ENCODE results near the gene FGF8. TPM values are rescaled to one million over a fixed set of nuclear protein-coding genes. Genes with fewer than 3 reads are reported as not detected.

Gene FGF8
- total and polyA plus RNA-seq, 4 donors: 0.08 TPM; not detected in 3

- Histone ChIP-seq H3K36me3 (ENCODE audit: control insufficient read depth in 4 of 4, insufficient read depth in 4 of 4, low read length in 4 of 4) (no peaks in the 10 kb centered on the region), H3K9ac (ENCODE audit: insufficient read depth in 1 of 2, low read length in 2 of 2) (no peak overlapping the region), H3K27ac (ENCODE audit: low read depth in 1 of 2, low read length in 1 of 2) (no peak overlapping the region), H3K27me3 (ENCODE audit: control insufficient read depth in 3 of 3, insufficient read depth in 3 of 3, low read length in 2 of 3) (peaks cover 0 to 83% (median 69%) of the 10 kb centered on the region in 3 donors), H3K9me3 (ENCODE audit: control insufficient read depth in 4 of 4, insufficient read depth in 3 of 4, low read length in 3 of 4) (peaks cover 0 to 6% (median 0%) of the 10 kb centered on the region in 4 donors), H3K4me3 (no peak overlapping the region), H3K4me1 (ENCODE audit: control insufficient read depth in 5 of 5, insufficient read depth in 5 of 5, low read length in 5 of 5) (peaks cover 0 to 18% (median 14%) of the 10 kb centered on the region in 5 donors)
- ATAC-seq (ENCODE audit: insufficient read depth, low FRiP score) (no peak), DNase-seq (no peak)
- 4 to 8% methylated on average over 22 to 72 of the region's 74 CpGs for WGBS, 2 donors
- no peak for TF ChIP-seq CTCF (IDR thresholded peaks at IDR 0.05; ENCODE audit: control extremely low read depth, extremely low read depth)
Observed at GRCh38 chr10:101776161-101776817, 375 bp upstream of the FGF8 start.

GRCh38 chr10:101774589-101775272 is 1.2 kb downstream of the FGF8 start:
- Histone ChIP-seq H3K9me3 (ENCODE audit: control insufficient read depth in 4 of 4, insufficient read depth in 3 of 4, low read length in 3 of 4) (peaks cover 0 to 6% (median 0%) of the 10 kb centered on the region in 4 donors), H3K27me3 (ENCODE audit: control insufficient read depth in 3 of 3, insufficient read depth in 3 of 3, low read length in 2 of 3) (peaks cover 0 to 81% (median 68%) of the 10 kb centered on the region in 3 donors), H3K27ac (ENCODE audit: low read depth in 1 of 2, low read length in 1 of 2) (no peak overlapping the region), H3K9ac (ENCODE audit: insufficient read depth in 1 of 2, low read length in 2 of 2) (no peak overlapping the region), H3K4me3 (no peak overlapping the region), H3K36me3 (ENCODE audit: control insufficient read depth in 4 of 4, insufficient read depth in 4 of 4, low read length in 4 of 4) (no peaks in the 10 kb centered on the region), H3K4me1 (ENCODE audit: control insufficient read depth in 5 of 5, insufficient read depth in 5 of 5, low read length in 5 of 5) (peaks cover 0 to 12% (median 8%) of the 10 kb centered on the region in 5 donors)
- TF ChIP-seq CTCF (IDR thresholded peaks at IDR 0.05; ENCODE audit: control extremely low read depth, extremely low read depth): no peak
- 6 to 10% methylated on average over 32 of the region's 32 CpGs for WGBS, 2 donors
- DNase-seq (no peak), ATAC-seq (ENCODE audit: insufficient read depth, low FRiP score) (no peak)

GRCh38 chr10:101773923-101774588 is 1.9 kb downstream of the FGF8 start:
- H3K4me3 ChIP-seq: no peak overlapping the region
- H3K4me1 ChIP-seq (ENCODE audit: control insufficient read depth in 5 of 5, insufficient read depth in 5 of 5, low read length in 5 of 5): peaks cover 0 to 6% (median under 1%) of the 10 kb centered on the region in 5 donors
- no peak overlapping the region for H3K27ac ChIP-seq (ENCODE audit: low read depth in 1 of 2, low read length in 1 of 2)
- peaks cover 0 to 6% (median 0%) of the 10 kb centered on the region in 4 donors for H3K9me3 ChIP-seq (ENCODE audit: control insufficient read depth in 4 of 4, insufficient read depth in 3 of 4, low read length in 3 of 4)
- peaks cover 0 to 77% (median 67%) of the 10 kb centered on the region in 3 donors for H3K27me3 ChIP-seq (ENCODE audit: control insufficient read depth in 3 of 3, insufficient read depth in 3 of 3, low read length in 2 of 3)
- no peaks in the 10 kb centered on the region for H3K36me3 ChIP-seq (ENCODE audit: control insufficient read depth in 4 of 4, insufficient read depth in 4 of 4, low read length in 4 of 4)
- 12 to 13% methylated on average over 13 of the region's 13 CpGs for WGBS, 2 donors
- no peak for TF ChIP-seq CTCF (IDR thresholded peaks at IDR 0.05; ENCODE audit: control extremely low read depth, extremely low read depth)
- DNase-seq (no peak), ATAC-seq (ENCODE audit: insufficient read depth, low FRiP score) (no peak)
- no peak overlapping the region for H3K9ac ChIP-seq (ENCODE audit: insufficient read depth in 1 of 2, low read length in 2 of 2)

Measured in lung (tissue), 12 donors.